Spleen (tissue), 11 donors: ENCODE measurements around the gene MCHR1. TPM values are rescaled to one million over a fixed set of nuclear protein-coding genes. Genes with fewer than 3 reads are reported as not detected.

Source experiments
- DNase-seq: peaks from one replicate; pipeline ENCODE4 v3.0.0-alpha.2; 2020
- H3K27ac ChIP-seq, 8 donors: fragments of 200-600 bp; sonication (generic) in 7 of 8; 1 replicate in 4 of 8; 2 replicates in 4 of 8; pipeline versions ENCODE4 v1.5.0 to v1.8.0; 2016 to 2021; ENCODE audit warnings: inconsistent platforms in 4 of 8, mild to moderate bottlenecking in 4 of 8, moderate library complexity in 1 of 8
- H3K27me3 ChIP-seq, 7 donors: fragments of 200-600 bp; sonication (generic) in 6 of 7; replicated peaks in 1 of 7; 1 replicate in 4 of 7; 2 replicates in 3 of 7; pipeline versions ENCODE4 v1.5.0 to v1.8.0; 2016 to 2021; ENCODE audit warnings: inconsistent platforms in 3 of 7, mild to moderate bottlenecking in 1 of 7
- H3K36me3 ChIP-seq, 6 donors: fragments of 200-600 bp; sonication (generic) in 5 of 6; 1 replicate in 4 of 6; 2 replicates in 2 of 6; pipeline versions ENCODE4 v1.5.0 to v1.8.0; 2016 to 2021; ENCODE audit warnings: inconsistent platforms in 2 of 6
- H3K4me1 ChIP-seq, 6 donors: fragments of 200-600 bp; sonication (generic) in 5 of 6; 1 replicate in 3 of 6; 2 replicates in 3 of 6; pipeline versions ENCODE4 v1.5.0 to v1.8.0; 2016 to 2021; ENCODE audit warnings: inconsistent platforms in 3 of 6
- H3K4me3 ChIP-seq, 8 donors: fragments of 200-600 bp; sonication (generic) in 7 of 8; 1 replicate in 4 of 8; 2 replicates in 4 of 8; pipeline versions ENCODE4 v1.5.0 to v1.8.0; 2016 to 2021; ENCODE audit warnings: inconsistent platforms in 4 of 8, mild to moderate bottlenecking in 4 of 8, moderate library complexity in 2 of 8
- H3K9me3 ChIP-seq, 8 donors: fragments of 200-600 bp; sonication (generic) in 7 of 8; 1 replicate in 4 of 8; 2 replicates in 4 of 8; pipeline versions ENCODE4 v1.5.0 to v1.8.0; 2016 to 2021; ENCODE audit warnings: inconsistent platforms in 4 of 8
- POLR2A ChIP-seq, 3 donors: fragments of 450-650 bp; IDR thresholded peaks; one replicate each; pipeline ENCODE4 v1.5.1; 2017; ENCODE audit warnings: antibody characterized with exemption in 3 of 3, mild to moderate bottlenecking in 1 of 3
- POLR2AphosphoS5 ChIP-seq, 3 donors: sonication (generic); formaldehyde crosslinking; IDR thresholded peaks; one replicate each; pipeline ENCODE4 v1.5.1; 2017; ENCODE audit warnings: antibody characterized with exemption in 3 of 3
- WGBS, 5 donors: extraction: QIAGEN DNeasy Blood & Tissue Kit in 3 of 5; methylation state at CpG; one replicate each; pipeline versions ENCODE4 v1.1.5 to v1.1.7; 2013 to 2018; 5-methylcytosine and 5-hydroxymethylcytosine counted together
- intact Hi-C: fragments of 100-400 bp; cut with DNase I; formaldehyde crosslinking; loops from one replicate; pipeline ENCODE4 v1.15.0; 2023; ENCODE audit warnings: low total_unique reads
- polyA plus RNA-seq, 3 donors: library from polyadenylated mRNA; stranded (reverse); fragments of 200-250 nt; gene quantifications; one replicate each; pipeline ENCODE4 v1.2.1, GENCODE V29; 2013
- total RNA-seq, 7 donors: library from RNA; depleted of rRNA in 3 of 7; stranded (reverse); fragments of >200 nt in 3 of 7; fragmentation: NEBNext Ultra II Directional in 4 of 7; extraction: Animal tissue kit (Norgen Biotek cat#: 25700) in 4 of 7; gene quantifications; one replicate each; pipeline versions ENCODE4 v1.1.0 to v1.2.1, GENCODE V29; 2016 to 2021
- TF ChIP-seq, protein P1 (sequence below), 11 experiments: fragments of 200-600 bp in 7 of 11; fragments of 450-650 bp in 4 of 11; sonication (generic) in 4 of 11; IDR thresholded peaks in 8 of 11; conservative IDR thresholded peaks in 3 of 11; 1 replicate in 7 of 11; 2 replicates in 4 of 11; pipeline versions ENCODE4 v1.4.0 to v1.8.0; 2016 to 2021; ENCODE audit warnings: antibody characterized with exemption in 11 of 11, inconsistent platforms in 4 of 11, mild to moderate bottlenecking in 1 of 11
- donor health status: healthy with polysubstance abuse.
- donor health status: DM: no; HTN: no; CAD: no; lungs with moderate emphysema.
- donor health status: DM: no; HTN: no; CAD: no.
- donor health status: Bipolar disorder and iron deficiency.
- donor health status: healthy.
- donor health status: DM: no; HTN: no; CAD: no.
- donor health status: DM: yes; HTN: yes; CAD: no.

Gene MCHR1
- total and polyA plus RNA-seq, 10 donors: 0.10 to 0.70 (median 0.23) TPM; not detected in 5

- Histone ChIP-seq H3K9me3 (no peaks in the 10 kb centered on the region), H3K4me1 (peaks cover 0 to 41% (median 15%) of the 10 kb centered on the region in 6 donors), H3K4me3 (no peak overlapping the region), H3K27me3 (no peaks in the 10 kb centered on the region), H3K36me3 (no peaks in the 10 kb centered on the region), H3K27ac (peak overlapping the region in 2 of 8 donors; percentile 21 to 70)
- intact Hi-C loops: no loop called here
- WGBS, 5 donors: 59 to 88% (median 85%) methylated on average over 11 of the region's 11 CpGs
- TF ChIP-seq POLR2AphosphoS5 (IDR thresholded peaks at IDR 0.05) (no peak), POLR2A (IDR thresholded peaks at IDR 0.05) (no peak)
- TF ChIP-seq, protein P1, sequence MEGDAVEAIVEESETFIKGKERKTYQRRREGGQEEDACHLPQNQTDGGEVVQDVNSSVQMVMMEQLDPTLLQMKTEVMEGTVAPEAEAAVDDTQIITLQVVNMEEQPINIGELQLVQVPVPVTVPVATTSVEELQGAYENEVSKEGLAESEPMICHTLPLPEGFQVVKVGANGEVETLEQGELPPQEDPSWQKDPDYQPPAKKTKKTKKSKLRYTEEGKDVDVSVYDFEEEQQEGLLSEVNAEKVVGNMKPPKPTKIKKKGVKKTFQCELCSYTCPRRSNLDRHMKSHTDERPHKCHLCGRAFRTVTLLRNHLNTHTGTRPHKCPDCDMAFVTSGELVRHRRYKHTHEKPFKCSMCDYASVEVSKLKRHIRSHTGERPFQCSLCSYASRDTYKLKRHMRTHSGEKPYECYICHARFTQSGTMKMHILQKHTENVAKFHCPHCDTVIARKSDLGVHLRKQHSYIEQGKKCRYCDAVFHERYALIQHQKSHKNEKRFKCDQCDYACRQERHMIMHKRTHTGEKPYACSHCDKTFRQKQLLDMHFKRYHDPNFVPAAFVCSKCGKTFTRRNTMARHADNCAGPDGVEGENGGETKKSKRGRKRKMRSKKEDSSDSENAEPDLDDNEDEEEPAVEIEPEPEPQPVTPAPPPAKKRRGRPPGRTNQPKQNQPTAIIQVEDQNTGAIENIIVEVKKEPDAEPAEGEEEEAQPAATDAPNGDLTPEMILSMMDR (IDR thresholded peaks at IDR 0.05 in 8 of 11, conservative IDR thresholded peaks at IDR 0.05 in 3 of 11): no peak
- DNase-seq: no peak
These were observed 48.0 kb downstream of the MCHR1 start for GRCh38 chr22:40727070-40727963.

GRCh38 chr22:40727964-40728615, 48.8 kb downstream of the MCHR1 start:
- TF ChIP-seq POLR2AphosphoS5 (IDR thresholded peaks at IDR 0.05) (no peak), POLR2A (IDR thresholded peaks at IDR 0.05) (no peak)
- TF ChIP-seq, protein P1 (IDR thresholded peaks at IDR 0.05 in 8 of 11, conservative IDR thresholded peaks at IDR 0.05 in 3 of 11): no peak
- Histone ChIP-seq H3K27ac (peak overlapping the region in 6 of 8 donors; percentile 9 to 70 (median 48)), H3K36me3 (no peaks in the 10 kb centered on the region), H3K4me3 (no peak overlapping the region), H3K9me3 (no peaks in the 10 kb centered on the region), H3K27me3 (no peaks in the 10 kb centered on the region), H3K4me1 (peaks cover 0 to 49% (median 17%) of the 10 kb centered on the region in 6 donors)
- DNase-seq: no peak
- intact Hi-C loops: no loop called here
- WGBS, 5 donors: 85 to 95% (median 88%) methylated on average over 14 of the region's 14 CpGs

DNA sequence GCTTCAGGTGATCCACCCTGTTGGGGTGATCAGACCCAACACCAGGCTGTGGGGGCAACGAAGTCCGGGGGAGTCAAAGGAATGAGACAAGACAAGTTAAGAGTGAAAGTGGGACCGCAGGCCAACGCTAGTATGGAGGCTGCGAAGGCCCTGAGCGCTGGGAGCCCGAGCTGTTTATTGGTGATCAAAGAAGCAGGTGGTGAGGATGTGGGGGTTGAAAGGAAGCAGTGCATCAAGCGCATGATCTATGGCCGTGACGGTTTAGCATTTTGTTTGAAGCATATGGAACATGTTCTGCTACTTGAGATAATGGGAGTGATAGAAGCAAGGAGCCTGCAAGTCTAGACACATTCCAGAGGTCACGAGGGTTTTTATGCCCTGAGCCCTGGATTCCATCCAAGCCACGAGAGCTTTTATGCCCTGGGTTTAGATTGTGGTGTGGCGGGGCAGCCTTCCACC, 49.5 kb downstream of the MCHR1 start:
- peak overlapping the region in 6 of 8 donors; percentile 9 to 70 (median 48) for H3K27ac ChIP-seq
- peak; percentile 79 for DNase-seq
- H3K27me3 ChIP-seq: no peaks in the 10 kb centered on the region
- peaks cover 0 to 51% (median 17%) of the 10 kb centered on the region in 6 donors for H3K4me1 ChIP-seq
- H3K9me3 ChIP-seq: no peaks in the 10 kb centered on the region
- H3K4me3 ChIP-seq: no peak overlapping the region
- WGBS, 5 donors: 14 to 44% (median 25%) methylated on average over 13 of the region's 13 CpGs
- intact Hi-C loops: no loop called here
- H3K36me3 ChIP-seq: no peaks in the 10 kb centered on the region
- TF ChIP-seq POLR2AphosphoS5 (IDR thresholded peaks at IDR 0.05) (no peak), POLR2A (IDR thresholded peaks at IDR 0.05) (no peak)
- TF ChIP-seq, protein P1 (IDR thresholded peaks at IDR 0.05 in 8 of 11, conservative IDR thresholded peaks at IDR 0.05 in 3 of 11): no peak

GRCh38 chr22:40729284-40729683, 50.0 kb downstream of the MCHR1 start:
- intact Hi-C loops: no loop called here
- H3K36me3 ChIP-seq: no peaks in the 10 kb centered on the region
- TF ChIP-seq, protein P1 (IDR thresholded peaks at IDR 0.05 in 8 of 11, conservative IDR thresholded peaks at IDR 0.05 in 3 of 11): no peak
- TF ChIP-seq POLR2AphosphoS5 (IDR thresholded peaks at IDR 0.05) (no peak), POLR2A (IDR thresholded peaks at IDR 0.05) (no peak)
- DNase-seq: no peak
- no peak overlapping the region for H3K4me3 ChIP-seq
- peak overlapping the region in 4 of 8 donors; percentile 41 to 70 (median 54) for H3K27ac ChIP-seq
- 76 to 89% (median 87%) methylated on average over 6 of the region's 6 CpGs for WGBS, 5 donors
- H3K4me1 ChIP-seq: peaks cover 0 to 51% (median 17%) of the 10 kb centered on the region in 6 donors
- no peaks in the 10 kb centered on the region for H3K27me3 ChIP-seq
- H3K9me3 ChIP-seq: no peaks in the 10 kb centered on the region
